NCI-H2029 (cell line): ENCODE data around the gene PPFIBP2.

Experiments used
- DNase-seq: peaks from one replicate; lab custom pipeline; 2025; lab: John Stamatoyannopoulos, UW

PPFIBP2 gene

GRCh38 chr11:7552666-7553065 lies 38.9 kb downstream of the PPFIBP2 start:
- DNase-seq, result no peak

GRCh38 chr11:7555052-7555699 lies 41.4 kb downstream of the PPFIBP2 start:
- peak; percentile 51 for DNase-seq

GRCh38 chr11:7558046-7558445 lies 44.2 kb downstream of the PPFIBP2 start:
- DNase-seq, result no peak

- no peak for DNase-seq
Observed at GRCh38 chr11:7559398-7560283, 45.8 kb downstream of the PPFIBP2 start.

- no peak for DNase-seq
Observed at GRCh38 chr11:7561562-7561961, 47.8 kb downstream of the PPFIBP2 start.

GRCh38 chr11:7563281-7563680 lies 49.5 kb downstream of the PPFIBP2 start:
- DNase-seq, result no peak

GRCh38 chr11:7564803-7565202 lies 51.0 kb downstream of the PPFIBP2 start:
- DNase-seq, result no peak

- DNase-seq, result no peak
Observed at GRCh38 chr11:7567311-7567710, 53.5 kb downstream of the PPFIBP2 start.

- DNase-seq, result no peak
Observed at GRCh38 chr11:7569044-7569443, 55.2 kb downstream of the PPFIBP2 start.

- DNase-seq, result no peak
Observed at GRCh38 chr11:7570241-7570640, 56.4 kb downstream of the PPFIBP2 start.

GRCh38 chr11:7570938-7571521 lies 57.2 kb downstream of the PPFIBP2 start:
- no peak for DNase-seq

- peak; percentile 64 for DNase-seq
Observed at GRCh38 chr11:7571640-7572000, 57.8 kb downstream of the PPFIBP2 start.

- DNase-seq, result peak; percentile 10
Observed at GRCh38 chr11:7572001-7572712, 58.4 kb downstream of the PPFIBP2 start.

- DNase-seq, result no peak
Observed at GRCh38 chr11:7573193-7573557, 59.4 kb downstream of the PPFIBP2 start.

GRCh38 chr11:7573558-7574296 lies 59.9 kb downstream of the PPFIBP2 start:
- no peak for DNase-seq

- DNase-seq, result no peak
Observed at GRCh38 chr11:7574491-7575130, 60.8 kb downstream of the PPFIBP2 start.

GRCh38 chr11:7575841-7576725 lies 62.3 kb downstream of the PPFIBP2 start:
- DNase-seq, result no peak

- no peak for DNase-seq
Observed at GRCh38 chr11:7576726-7577290, 63.0 kb downstream of the PPFIBP2 start.

GRCh38 chr11:7577291-7578190 lies 63.7 kb downstream of the PPFIBP2 start:
- no peak for DNase-seq
